IMR-90 (cell line): ENCODE data around the gene COX8A. TPM values are rescaled to one million over a fixed set of nuclear protein-coding genes. Genes with fewer than 3 reads are reported as not detected.

Experiments used
- ATAC-seq: fragments of 200-7000 bp; cut with Tn5 transposase; 2 replicates; pipeline ENCODE4 v1.9.1; 2020; ENCODE audit warnings: low read depth, mild to moderate bottlenecking, moderate library complexity
- BruUV-seq: library from RNA; stranded (reverse); fragments of 400-500 nt; replicated peaks from 2 replicates; lab custom pipeline; 2021; lab: Mats Ljungman, UMichigan
- CTCF ChIA-PET: fragments of 300-600 bp; formaldehyde crosslinking; extraction: SDS; loops from one replicate; lab custom pipeline; 2021; ENCODE audit warnings: antibody characterized with exemption; lab: Yijun Ruan, JAX
- POLR2A ChIA-PET: fragments of 300-600 bp; sonication (Branson Sonifier 250); formaldehyde crosslinking; loops from one replicate; lab custom pipeline; 2022; ENCODE audit warnings: antibody characterized with exemption; ENCODE audit not compliant: unreplicated experiment; lab: Charles Lee
- DNase-seq: peaks from one replicate; pipeline ENCODE4 v3.0.0; 2013
- H2AFZ ChIP-seq: replicated peaks from 2 replicates; pipeline ENCODE3; 2013; ENCODE audit warnings: low read length, mild to moderate bottlenecking; ENCODE audit not compliant: poor library complexity
- H2AK5ac ChIP-seq: 2 replicates; pipeline ENCODE4 v1.6.1; 2013; ENCODE audit warnings: low read depth, low read length, inconsistent platforms
- H2AK9ac ChIP-seq: replicated peaks from 2 replicates; pipeline ENCODE3; 2013; ENCODE audit warnings: mild to moderate bottlenecking, low read depth, low read length, moderate library complexity; ENCODE audit not compliant: poor library complexity
- H2BK120ac ChIP-seq: 2 replicates; pipeline ENCODE4 v1.6.1; 2013; ENCODE audit warnings: low read depth, low read length, inconsistent platforms
- H2BK15ac ChIP-seq: 3 replicates; pipeline ENCODE4 v1.6.1; 2013; ENCODE audit warnings: low read depth, low read length, inconsistent platforms
- H2BK20ac ChIP-seq: 2 replicates; pipeline ENCODE4 v1.6.1; 2013; ENCODE audit warnings: low read depth, mild to moderate bottlenecking, inconsistent platforms, low read length, moderate library complexity
- H2BK5ac ChIP-seq: 2 replicates; pipeline ENCODE4 v1.6.1; 2013; ENCODE audit warnings: mild to moderate bottlenecking, low read depth, low read length, inconsistent platforms; ENCODE audit not compliant: poor library complexity, severe bottlenecking
- H3K14ac ChIP-seq: replicated peaks from 2 replicates; pipeline ENCODE4 v1.6.1; 2013; ENCODE audit warnings: low read depth, low read length, inconsistent platforms
- H3K18ac ChIP-seq: 2 replicates; pipeline ENCODE4 v1.6.1; 2013; ENCODE audit warnings: low read depth, low read length, control low read depth
- H3K23ac ChIP-seq: 2 replicates; pipeline ENCODE4 v1.6.1; 2013; ENCODE audit warnings: low read depth, low read length, inconsistent platforms
- H3K27ac ChIP-seq: 2 replicates; pipeline ENCODE4 v1.5.1; 2013; ENCODE audit warnings: mild to moderate bottlenecking, control low read depth, low read length; ENCODE audit not compliant: insufficient read depth
- H3K27me3 ChIP-seq: 2 replicates; pipeline ENCODE4 v1.6.1; 2013; ENCODE audit warnings: low read length; ENCODE audit not compliant: control insufficient read depth, insufficient read depth
- H3K36me3 ChIP-seq: 2 replicates; pipeline ENCODE4 v1.6.1; 2013; ENCODE audit warnings: low read length, mixed read lengths; ENCODE audit not compliant: control insufficient read depth, insufficient read depth
- H3K4ac ChIP-seq: 2 replicates; pipeline ENCODE4 v1.6.1; 2013; ENCODE audit warnings: low read depth, low read length, inconsistent platforms
- H3K4me1 ChIP-seq: 2 replicates; pipeline ENCODE4 v1.6.1; 2013; ENCODE audit warnings: low read length, mixed read lengths; ENCODE audit not compliant: control insufficient read depth, insufficient read depth
- H3K4me2 ChIP-seq: 2 replicates; pipeline ENCODE4 v1.6.1; 2013; ENCODE audit warnings: low read depth, mild to moderate bottlenecking, control low read depth, low read length, moderate library complexity
- H3K4me3 ChIP-seq: 2 replicates; pipeline ENCODE4 v1.5.1; 2013; ENCODE audit warnings: low read depth, mild to moderate bottlenecking, control low read depth, low read length, moderate library complexity; ENCODE audit not compliant: insufficient read depth
- H3K56ac ChIP-seq: 2 replicates; pipeline ENCODE4 v1.6.1; 2013; ENCODE audit warnings: low read length, inconsistent platforms; ENCODE audit not compliant: insufficient read depth; ENCODE audit errors: extremely low read depth
- H3K79me1 ChIP-seq, 2 experiments: 2 replicates each; pipeline ENCODE4 v1.6.1; 2013; ENCODE audit warnings: low read length in 2 of 2, inconsistent platforms in 1 of 2, low read depth in 1 of 2
- H3K9ac ChIP-seq: 2 replicates; pipeline ENCODE4 v1.6.1; 2013; ENCODE audit warnings: low read depth, low read length, control low read depth
- H3K9me1 ChIP-seq: 2 replicates; pipeline ENCODE4 v1.6.1; 2013; ENCODE audit warnings: low read length, inconsistent platforms; ENCODE audit not compliant: insufficient read depth
- H3K9me3 ChIP-seq: 2 replicates; pipeline ENCODE4 v1.6.1; 2013; ENCODE audit warnings: low read length; ENCODE audit not compliant: control insufficient read depth, insufficient read depth
- H4K20me1 ChIP-seq: 2 replicates; pipeline ENCODE4 v1.6.1; 2013; ENCODE audit warnings: low read length, inconsistent platforms; ENCODE audit not compliant: insufficient read depth
- H4K5ac ChIP-seq: 2 replicates; pipeline ENCODE4 v1.6.1; 2013; ENCODE audit warnings: mild to moderate bottlenecking, low read depth, low read length, control low read depth
- H4K8ac ChIP-seq, 2 experiments: 2 replicates each; pipeline ENCODE4 v1.6.1; 2013; ENCODE audit warnings: low read depth in 2 of 2, low read length in 2 of 2, control low read depth in 1 of 2, inconsistent platforms in 1 of 2
- H4K91ac ChIP-seq: 2 replicates; pipeline ENCODE4 v1.6.1; 2013; ENCODE audit warnings: low read depth, low read length, inconsistent platforms; ENCODE audit not compliant: insufficient read depth
- BHLHE40 ChIP-seq: fragments of 150-350 bp; IDR thresholded peaks from 2 replicates; pipeline ENCODE4 v1.6.1; 2016; ENCODE audit warnings: mild to moderate bottlenecking, low read depth, low read length
- CEBPB ChIP-seq: IDR thresholded peaks from 2 replicates; pipeline ENCODE4 v1.6.1; 2012; ENCODE audit warnings: low read depth, low read length, improper control_type of control experiment
- CHD1 ChIP-seq: IDR thresholded peaks from 2 replicates; pipeline ENCODE4 v1.6.1; 2012; ENCODE audit warnings: low read depth, low read length, improper control_type of control experiment
- FOS ChIP-seq: fragments of 150-350 bp; IDR thresholded peaks from 2 replicates; pipeline ENCODE4 v1.6.1; 2016; ENCODE audit warnings: low read depth, low read length
- MAFK ChIP-seq: IDR thresholded peaks from 2 replicates; pipeline ENCODE4 v1.6.1; 2012; ENCODE audit warnings: low read depth, low read length, improper control_type of control experiment
- MAZ ChIP-seq: IDR thresholded peaks from 2 replicates; pipeline ENCODE4 v1.6.1; 2012; ENCODE audit warnings: low read depth, mild to moderate bottlenecking, low read length, improper control_type of control experiment, moderate library complexity, borderline replicate concordance
- MXI1 ChIP-seq: IDR thresholded peaks from 2 replicates; pipeline ENCODE4 v1.6.1; 2012; ENCODE audit warnings: low read depth, mild to moderate bottlenecking, low read length, moderate library complexity, borderline replicate concordance
- NFE2L2 ChIP-seq: fragments of 150-350 bp; IDR thresholded peaks from 2 replicates; pipeline ENCODE4 v1.6.1; 2016; ENCODE audit warnings: low read depth, mild to moderate bottlenecking, low read length
- POLR2A ChIP-seq: IDR thresholded peaks from 2 replicates; pipeline ENCODE4 v1.6.1; 2012; ENCODE audit warnings: mild to moderate bottlenecking, low read depth, low read length
- RAD21 ChIP-seq: IDR thresholded peaks from 2 replicates; pipeline ENCODE4 v1.6.1; 2012; ENCODE audit warnings: low read length, improper control_type of control experiment
- RCOR1 ChIP-seq: IDR thresholded peaks from 2 replicates; pipeline ENCODE4 v1.6.1; 2012; ENCODE audit warnings: mild to moderate bottlenecking, low read length, improper control_type of control experiment; ENCODE audit not compliant: insufficient replicate concordance
- RFX5 ChIP-seq: IDR thresholded peaks from 2 replicates; pipeline ENCODE4 v1.8.0; 2012; ENCODE audit warnings: low read depth, mild to moderate bottlenecking, low read length, moderate library complexity
- SMC3 ChIP-seq: fragments of 150-350 bp; IDR thresholded peaks from 2 replicates; pipeline ENCODE4 v1.6.1; 2016; ENCODE audit warnings: low read depth, mild to moderate bottlenecking, antibody characterized with exemption, low read length, moderate library complexity
- WGBS, 2 experiments: methylation state at CpG; one replicate each; pipeline versions ENCODE4 v1.1.5 to v1.1.7; 2013; ENCODE audit warnings: missing lambda C conversion rate in 2 of 2; ENCODE audit not compliant: insufficient read length in 1 of 2; ENCODE audit errors: extremely low coverage in 2 of 2; 5-methylcytosine and 5-hydroxymethylcytosine counted together
- dilution Hi-C: fragments of 300-500 bp; cut with HindIII; formaldehyde crosslinking; loops from one replicate; pipeline ENCODE4 v1.14.3; 2018; ENCODE audit warnings: low sequenced_read_pairs; ENCODE audit not compliant: unreplicated experiment
- in situ Hi-C: fragments of 300-500 bp; cut with MboI; formaldehyde crosslinking; loops from 3 replicates; pipeline ENCODE4 v1.14.3; 2019; ENCODE audit warnings: low sequenced_read_pairs, inconsistent platforms, mixed read lengths
- intact Hi-C: fragments of 100-400 bp; cut with micrococcal nuclease; formaldehyde crosslinking; loops from 2 replicates; pipeline ENCODE4 v1.10.0; 2022
- polyA plus RNA-seq, 3 experiments: library from polyadenylated mRNA; depleted of rRNA; stranded (reverse); fragments of >200 nt; gene quantifications; 2 replicates each; pipeline ENCODE4 v1.2.3, GENCODE V29; 2012; ENCODE audit warnings: low replicate concordance in 1 of 3
- total RNA-seq: library from RNA; depleted of rRNA; stranded (reverse); fragments of >200 nt; gene quantifications from 2 replicates; pipeline ENCODE4 v1.2.3, GENCODE V29; 2012
- TF ChIP-seq, protein P1 (sequence below): conservative IDR thresholded peaks from 2 replicates; pipeline ENCODE4 v1.5.1; 2012; ENCODE audit warnings: mild to moderate bottlenecking, low read depth, low read length, improper control_type of control experiment
- TF ChIP-seq, protein P2 (sequence below): fragments of 150-350 bp; IDR thresholded peaks from 2 replicates; pipeline ENCODE4 v1.6.1; 2017; ENCODE audit warnings: mild to moderate bottlenecking, antibody characterized with exemption, low read length, low read depth
- TF ChIP-seq, protein P3 (sequence below): fragments of 150-350 bp; IDR thresholded peaks from 2 replicates; pipeline ENCODE4 v1.6.1; 2016; ENCODE audit warnings: low read depth, mild to moderate bottlenecking, low read length, moderate library complexity, borderline replicate concordance

Gene COX8A
- total and polyA plus RNA-seq, 2 of the 4 experiments (the other 2 are of a cell fraction) = 250 to 598 TPM

DNA sequence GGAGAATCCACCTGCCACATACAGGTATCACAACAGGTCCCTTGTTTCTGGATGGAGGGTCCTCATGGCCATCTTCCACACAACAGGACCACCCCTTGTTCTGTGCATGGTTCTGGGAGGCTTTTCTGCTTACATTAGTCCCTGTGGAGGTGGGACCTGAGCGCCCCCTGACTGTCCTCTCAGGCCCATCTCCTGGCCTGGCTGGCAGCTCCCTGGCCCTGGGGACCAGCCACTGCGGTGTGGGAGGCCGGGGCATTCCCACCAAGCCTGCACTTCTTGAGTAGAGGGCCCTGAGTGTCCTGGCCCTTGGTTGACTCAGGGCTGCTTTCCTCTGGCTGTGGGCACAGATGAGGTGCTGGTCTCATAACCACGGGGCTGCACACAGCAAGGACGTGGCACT lies 5.0 kb downstream of the COX8A start:
- peaks cover 13% of the 10 kb centered on the region for H3K4me1 ChIP-seq
- ChIA-PET CTCF (no interaction called here), POLR2A (no interaction called here)
- H3K27me3 ChIP-seq = no peaks in the 10 kb centered on the region
- no peak overlapping the region for H3K9ac ChIP-seq
- peaks cover 24% of the 10 kb centered on the region for H3K9me1 ChIP-seq
- no peak overlapping the region for H2BK120ac ChIP-seq
- H3K4me2 ChIP-seq = no peak overlapping the region
- DNase-seq = no peak
- H3K14ac ChIP-seq = no peak overlapping the region
- no peak overlapping the region for H3K23ac ChIP-seq
- H2AK5ac ChIP-seq = no peak overlapping the region
- no peak overlapping the region for H4K91ac ChIP-seq
- no peak overlapping the region for H3K18ac ChIP-seq
- H3K9me3 ChIP-seq = no peaks in the 10 kb centered on the region
- no peak overlapping the region for H2BK20ac ChIP-seq
- H3K4me3 ChIP-seq = no peak overlapping the region
- H3K4ac ChIP-seq = no peak overlapping the region
- no peak overlapping the region for H3K27ac ChIP-seq
- H2AK9ac ChIP-seq = no peak overlapping the region
- H2BK5ac ChIP-seq = no peak overlapping the region
- in situ Hi-C loops = no loop called here
- H4K5ac ChIP-seq = no peak overlapping the region
- intact Hi-C loops = no loop called here
- H4K20me1 ChIP-seq = peaks cover 18% of the 10 kb centered on the region
- no peak overlapping the region for H4K8ac ChIP-seq
- no peak overlapping the region for H2BK15ac ChIP-seq
- no peak for ATAC-seq
- dilution Hi-C loops = no loop called here
- BruUV-seq = no TSS peak
- TF ChIP-seq, protein P1, sequence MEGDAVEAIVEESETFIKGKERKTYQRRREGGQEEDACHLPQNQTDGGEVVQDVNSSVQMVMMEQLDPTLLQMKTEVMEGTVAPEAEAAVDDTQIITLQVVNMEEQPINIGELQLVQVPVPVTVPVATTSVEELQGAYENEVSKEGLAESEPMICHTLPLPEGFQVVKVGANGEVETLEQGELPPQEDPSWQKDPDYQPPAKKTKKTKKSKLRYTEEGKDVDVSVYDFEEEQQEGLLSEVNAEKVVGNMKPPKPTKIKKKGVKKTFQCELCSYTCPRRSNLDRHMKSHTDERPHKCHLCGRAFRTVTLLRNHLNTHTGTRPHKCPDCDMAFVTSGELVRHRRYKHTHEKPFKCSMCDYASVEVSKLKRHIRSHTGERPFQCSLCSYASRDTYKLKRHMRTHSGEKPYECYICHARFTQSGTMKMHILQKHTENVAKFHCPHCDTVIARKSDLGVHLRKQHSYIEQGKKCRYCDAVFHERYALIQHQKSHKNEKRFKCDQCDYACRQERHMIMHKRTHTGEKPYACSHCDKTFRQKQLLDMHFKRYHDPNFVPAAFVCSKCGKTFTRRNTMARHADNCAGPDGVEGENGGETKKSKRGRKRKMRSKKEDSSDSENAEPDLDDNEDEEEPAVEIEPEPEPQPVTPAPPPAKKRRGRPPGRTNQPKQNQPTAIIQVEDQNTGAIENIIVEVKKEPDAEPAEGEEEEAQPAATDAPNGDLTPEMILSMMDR = no peak
- TF ChIP-seq RAD21 = no peak
- no peak for TF ChIP-seq SMC3
- no peak for TF ChIP-seq RCOR1
- TF ChIP-seq, protein P2, sequence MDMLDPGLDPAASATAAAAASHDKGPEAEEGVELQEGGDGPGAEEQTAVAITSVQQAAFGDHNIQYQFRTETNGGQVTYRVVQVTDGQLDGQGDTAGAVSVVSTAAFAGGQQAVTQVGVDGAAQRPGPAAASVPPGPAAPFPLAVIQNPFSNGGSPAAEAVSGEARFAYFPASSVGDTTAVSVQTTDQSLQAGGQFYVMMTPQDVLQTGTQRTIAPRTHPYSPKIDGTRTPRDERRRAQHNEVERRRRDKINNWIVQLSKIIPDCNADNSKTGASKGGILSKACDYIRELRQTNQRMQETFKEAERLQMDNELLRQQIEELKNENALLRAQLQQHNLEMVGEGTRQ = no peak
- TF ChIP-seq NFE2L2 = no peak
- no peak for TF ChIP-seq MAFK
- TF ChIP-seq MAZ = no peak
- TF ChIP-seq MXI1 = no peak
- TF ChIP-seq, protein P3, sequence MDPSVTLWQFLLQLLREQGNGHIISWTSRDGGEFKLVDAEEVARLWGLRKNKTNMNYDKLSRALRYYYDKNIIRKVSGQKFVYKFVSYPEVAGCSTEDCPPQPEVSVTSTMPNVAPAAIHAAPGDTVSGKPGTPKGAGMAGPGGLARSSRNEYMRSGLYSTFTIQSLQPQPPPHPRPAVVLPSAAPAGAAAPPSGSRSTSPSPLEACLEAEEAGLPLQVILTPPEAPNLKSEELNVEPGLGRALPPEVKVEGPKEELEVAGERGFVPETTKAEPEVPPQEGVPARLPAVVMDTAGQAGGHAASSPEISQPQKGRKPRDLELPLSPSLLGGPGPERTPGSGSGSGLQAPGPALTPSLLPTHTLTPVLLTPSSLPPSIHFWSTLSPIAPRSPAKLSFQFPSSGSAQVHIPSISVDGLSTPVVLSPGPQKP = no peak
- no peak for TF ChIP-seq FOS
- no peak for TF ChIP-seq CEBPB
- no peak for TF ChIP-seq POLR2A
- TF ChIP-seq RFX5 = no peak
- no peak for TF ChIP-seq CHD1
- TF ChIP-seq BHLHE40 = no peak
- peaks cover 11% of the 10 kb centered on the region; the same call in 1 of the 2 replicates for H3K36me3 ChIP-seq
- H3K79me1 ChIP-seq = peaks cover 16 to 62% of the 10 kb centered on the region in 2 experiments
- 88% methylated on average over 3 of the region's 5 CpGs; no CpG with 5 or more reads in 1 of the 2 experiments for WGBS, 2 experiments
- no peak overlapping the region for H2AFZ ChIP-seq
- no peak overlapping the region for H3K56ac ChIP-seq
